Activated CD4-positive, alpha-beta T cell treated with anti-CD3 and anti-CD28 coated beads, Interleukin-2, amount 50 U/mL, for 4 hours (primary cell): ENCODE data around the gene KIR2DL3.
"Not testable (repeated sequence)": the region's sequence is repeated elsewhere in the genome, so short reads cannot be mapped to it uniquely, and the experiment has no call there.

Experiments used
- DNase-seq, 2 experiments: peaks; one replicate each; pipeline ENCODE4 v3.0.0-alpha.2; 2020

Gene KIR2DL3

DNA sequence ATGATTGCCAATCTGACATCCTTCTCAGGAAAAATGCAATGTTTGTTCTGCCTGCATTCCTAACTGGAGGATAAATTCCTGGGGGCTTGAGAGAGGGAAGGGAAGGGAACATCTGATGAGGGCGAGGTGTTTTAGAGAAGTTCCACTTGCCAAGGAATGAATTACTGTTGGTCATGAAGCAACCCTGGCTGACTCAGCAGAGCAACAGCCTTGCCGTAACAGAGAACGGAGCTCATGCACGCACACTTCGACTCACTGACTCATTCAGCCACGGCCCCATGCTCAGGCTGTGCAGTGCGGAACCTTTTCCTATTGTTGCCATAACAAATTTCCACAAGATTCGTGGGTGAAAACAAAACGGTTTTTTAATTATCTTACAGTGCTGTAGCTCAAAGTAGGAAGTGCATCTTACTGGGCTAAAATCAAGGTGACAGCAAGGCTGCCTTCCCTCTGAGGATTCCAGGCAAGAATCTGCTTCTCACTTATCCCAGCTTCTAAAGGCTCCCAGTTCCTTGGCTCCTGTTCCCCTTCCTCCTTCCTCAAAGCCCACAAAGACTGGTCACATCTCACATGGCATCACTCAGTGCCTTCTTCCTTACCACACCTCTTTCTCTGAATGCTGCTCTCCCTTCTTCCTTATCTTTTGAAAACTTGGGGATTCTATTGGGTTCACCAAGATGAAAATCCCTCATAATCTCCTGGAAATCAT, 9.5 kb downstream of the KIR2DL3 start:
- not testable (repeated sequence) for DNase-seq

DNA sequence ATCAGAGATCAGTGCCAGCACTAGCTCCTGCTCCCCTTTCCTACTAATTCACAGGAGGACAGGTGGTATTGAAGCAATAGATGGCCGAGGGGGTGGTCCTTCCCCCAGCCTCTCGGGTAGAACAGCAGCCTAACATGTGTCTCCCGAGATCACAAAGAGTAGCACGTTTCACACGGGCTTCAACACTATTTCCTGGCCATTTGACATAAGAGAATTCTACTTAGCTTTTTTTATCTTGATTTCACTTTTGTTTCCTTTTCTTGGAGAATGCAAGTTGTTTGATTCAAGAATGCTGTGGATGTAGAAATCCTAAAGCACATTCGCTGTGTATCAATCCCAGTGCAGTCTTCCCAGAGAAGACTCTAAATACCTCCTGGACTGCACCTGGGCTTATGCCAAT, 12.0 kb downstream of the KIR2DL3 start:
- not testable (repeated sequence) for DNase-seq

DNA sequence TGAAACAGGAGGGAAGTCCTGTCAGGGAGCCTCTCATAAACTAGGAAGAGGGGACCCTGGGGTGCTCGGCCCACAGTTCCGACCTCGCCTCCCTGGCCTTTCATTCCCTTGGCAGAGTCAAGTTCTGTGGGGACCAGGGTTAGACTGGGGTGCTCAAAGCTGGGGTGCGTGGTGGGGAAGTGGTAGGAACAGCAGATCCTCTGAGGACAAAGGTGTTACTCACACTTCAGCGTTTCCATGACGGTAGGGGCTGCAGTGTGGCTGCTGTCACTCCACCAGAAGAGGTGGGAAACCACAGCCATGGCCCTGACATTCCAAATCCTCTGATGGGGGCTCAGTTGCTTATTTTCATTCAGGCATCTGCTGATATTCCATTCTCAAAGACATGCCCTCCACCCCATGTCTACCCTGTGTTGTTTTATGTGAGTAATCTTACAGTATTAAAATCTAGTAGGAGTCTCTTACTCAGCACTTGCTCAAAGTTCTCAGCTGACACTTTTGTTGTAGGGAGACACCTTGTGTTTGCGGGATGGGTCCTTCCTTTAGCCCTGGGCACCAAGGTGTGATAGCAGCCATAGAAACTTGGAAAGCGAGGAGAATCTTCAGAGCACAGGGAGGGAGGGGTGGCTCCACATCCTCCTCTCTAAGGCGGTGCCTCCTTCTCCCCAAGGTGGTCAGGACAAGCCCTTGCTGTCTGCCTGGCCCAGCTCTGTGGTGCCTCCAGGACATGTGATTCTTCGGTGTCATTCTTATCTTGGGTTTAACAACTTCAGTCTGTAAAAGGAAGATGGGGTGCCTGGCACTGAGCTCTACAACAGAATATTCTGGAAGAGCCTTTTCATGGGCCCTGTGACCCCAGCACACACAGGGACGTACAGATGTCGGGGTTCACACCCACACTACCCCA, 18.1 kb downstream of the KIR2DL3 start:
- DNase-seq, result not testable (repeated sequence)

DNA sequence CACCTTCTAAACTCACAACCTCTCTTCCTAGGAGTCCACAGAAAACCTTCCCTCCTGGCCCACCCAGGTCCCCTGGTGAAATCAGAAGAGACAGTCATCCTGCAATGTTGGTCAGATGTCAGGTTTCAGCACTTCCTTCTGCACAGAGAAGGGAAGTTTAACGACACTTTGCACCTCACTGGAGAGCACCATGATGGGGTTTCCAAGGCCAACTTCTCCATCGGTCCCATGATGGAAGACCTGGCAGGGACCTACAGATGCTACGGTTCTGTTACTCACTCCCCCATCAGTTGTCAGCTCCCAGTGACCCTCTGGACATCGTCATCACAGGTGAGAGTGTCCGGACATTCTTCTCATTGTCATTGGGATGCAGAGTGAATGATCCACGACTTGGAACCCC, 20.3 kb downstream of the KIR2DL3 start:
- DNase-seq, result not testable (repeated sequence)

DNA sequence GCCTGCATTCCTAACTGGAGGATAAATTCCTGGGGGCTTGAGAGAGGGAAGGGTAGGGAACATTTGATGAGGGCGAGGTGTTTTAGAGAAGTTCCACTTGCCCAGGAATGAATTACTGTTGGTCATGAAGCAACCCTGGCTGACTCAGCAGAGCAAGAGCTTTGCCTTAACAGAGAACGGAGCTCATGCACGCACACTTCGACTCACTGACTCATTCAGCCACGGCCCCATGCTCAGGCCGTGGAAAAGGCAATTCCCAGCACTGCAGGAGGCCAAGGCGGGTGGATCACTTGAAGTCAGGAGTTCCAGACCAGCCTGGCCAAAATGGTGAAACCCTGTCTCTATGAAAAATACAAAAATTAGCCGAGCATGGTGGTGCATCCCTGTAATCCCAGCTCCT, 25.9 kb downstream of the KIR2DL3 start:
- not testable (repeated sequence) for DNase-seq

DNA sequence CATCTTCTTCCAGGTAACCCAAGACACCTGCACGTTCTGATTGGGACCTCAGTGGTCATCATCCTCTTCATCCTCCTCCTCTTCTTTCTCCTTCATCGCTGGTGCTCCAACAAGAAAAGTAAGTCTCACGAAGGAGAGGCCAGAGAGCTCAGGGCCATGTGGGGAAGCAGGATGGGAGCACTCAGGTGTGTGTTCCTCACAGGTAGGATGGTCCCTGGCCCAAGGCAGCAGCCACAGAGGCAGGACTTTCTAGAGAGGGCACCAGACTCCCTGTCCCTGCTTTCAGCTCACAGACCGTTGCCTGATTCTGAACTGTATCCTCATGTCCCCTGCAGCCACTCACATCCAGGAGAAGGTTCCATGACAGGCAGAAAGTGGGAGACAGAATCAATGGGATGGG, 28.2 kb downstream of the KIR2DL3 start:
- not testable (repeated sequence) for DNase-seq

DNA sequence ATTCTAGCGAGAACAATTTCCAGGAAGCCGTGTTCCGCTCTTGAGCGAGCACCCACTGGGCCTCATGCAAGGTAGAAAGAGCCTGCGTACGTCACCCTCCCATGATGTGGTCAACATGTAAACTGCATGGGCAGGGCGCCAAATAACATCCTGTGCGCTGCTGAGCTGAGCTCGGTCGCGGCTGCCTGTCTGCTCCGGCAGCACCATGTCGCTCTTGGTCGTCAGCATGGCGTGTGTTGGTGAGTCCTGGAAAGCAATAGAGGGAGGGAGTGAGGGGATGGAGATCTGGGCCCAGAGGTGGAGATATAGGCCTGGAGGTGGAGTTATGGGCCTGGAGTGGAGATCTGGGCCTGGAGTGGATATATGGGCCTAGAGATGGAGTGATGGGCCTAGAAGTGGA, 31.3 kb downstream of the KIR2DL3 start, which contains the start of gene KIR2DL1:
Gene KIR2DL1 (plus strand): TSS at position 148 of the 400 bp plus-strand sequence. CDS start 58 bp downstream, at position 206.
- not testable (repeated sequence) for DNase-seq

DNA sequence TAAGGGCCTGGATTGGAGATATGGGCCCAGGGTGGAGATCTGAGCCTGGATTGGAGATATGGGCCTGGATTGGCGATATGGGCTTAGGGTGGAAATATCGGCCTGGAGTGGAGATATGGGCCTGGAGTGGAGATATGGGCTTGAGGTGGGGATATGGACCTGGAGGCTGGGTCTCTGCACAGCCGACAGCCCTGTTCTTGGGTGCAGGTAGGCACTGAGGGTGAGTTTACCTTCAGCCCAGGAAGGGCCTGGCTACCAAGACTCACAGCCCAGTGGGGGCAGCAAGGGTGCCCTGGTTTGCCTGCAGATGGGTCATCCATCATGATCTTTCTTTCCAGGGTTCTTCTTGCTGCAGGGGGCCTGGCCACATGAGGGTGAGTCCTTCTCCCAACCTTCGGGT, 32.2 kb downstream of the KIR2DL3 start:
- not testable (repeated sequence) for DNase-seq

DNA sequence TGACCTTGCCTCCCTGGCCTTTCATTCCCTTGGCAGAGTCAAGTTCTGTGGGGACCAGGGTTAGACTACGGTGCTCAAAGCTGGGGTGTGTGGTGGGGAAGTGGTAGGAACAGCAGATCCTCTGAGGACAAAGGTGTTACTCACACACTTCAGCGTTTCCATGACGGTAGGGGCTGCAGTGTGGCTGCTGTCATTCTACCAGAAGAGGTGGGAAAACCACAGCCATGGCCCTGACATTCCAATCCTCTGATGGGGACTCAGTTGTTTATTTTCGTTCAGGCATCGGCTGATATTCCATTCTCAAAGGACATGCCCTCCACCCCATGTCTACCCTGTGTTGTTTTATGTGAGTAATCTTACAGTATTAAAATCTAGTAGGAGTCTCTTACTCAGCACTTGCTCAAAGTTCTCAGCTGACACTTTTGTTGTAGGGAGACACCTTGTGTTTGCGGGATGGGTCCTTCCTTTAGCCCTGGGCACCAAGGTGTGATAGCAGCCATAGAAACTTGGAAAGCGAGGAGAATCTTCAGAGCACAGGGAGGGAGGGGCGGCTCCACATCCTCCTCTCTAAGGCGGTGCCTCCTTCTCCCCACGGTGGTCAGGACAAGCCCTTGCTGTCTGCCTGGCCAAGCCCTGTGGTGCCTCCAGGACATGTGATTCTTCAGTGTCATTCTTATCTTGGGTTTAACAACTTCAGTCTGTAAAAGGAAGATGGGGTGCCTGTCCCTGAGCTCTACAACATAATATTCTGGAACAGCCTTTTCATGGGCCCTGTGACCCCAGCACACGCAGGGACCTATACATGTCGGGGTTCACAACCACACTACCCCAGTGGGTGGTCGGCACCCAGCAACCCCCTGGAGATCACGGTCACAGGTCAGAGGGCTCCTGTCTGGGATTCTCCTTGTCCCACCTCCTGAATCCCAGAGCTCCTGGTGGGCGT, 33.0 kb downstream of the KIR2DL3 start:
- DNase-seq, result not testable (repeated sequence)

DNA sequence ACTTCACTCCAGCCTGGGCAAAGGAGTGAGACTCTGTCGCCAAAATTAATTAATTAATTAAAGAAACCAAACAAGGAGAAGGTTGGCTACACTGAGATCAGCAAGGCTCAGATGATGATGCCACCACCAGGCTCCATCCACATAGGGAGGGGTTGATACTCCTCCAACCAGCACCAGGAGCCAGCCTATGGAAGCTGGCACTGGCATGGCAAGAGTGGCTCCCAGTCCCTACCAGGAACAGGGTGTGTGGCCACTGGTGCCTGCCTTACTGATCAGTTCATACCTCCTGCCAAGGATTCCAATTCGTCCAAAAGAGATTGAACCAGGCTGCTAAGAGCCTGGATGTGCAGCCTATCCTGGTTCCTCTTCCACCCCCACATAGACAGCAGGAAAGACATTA, 34.4 kb downstream of the KIR2DL3 start:
- not testable (repeated sequence) for DNase-seq

DNA sequence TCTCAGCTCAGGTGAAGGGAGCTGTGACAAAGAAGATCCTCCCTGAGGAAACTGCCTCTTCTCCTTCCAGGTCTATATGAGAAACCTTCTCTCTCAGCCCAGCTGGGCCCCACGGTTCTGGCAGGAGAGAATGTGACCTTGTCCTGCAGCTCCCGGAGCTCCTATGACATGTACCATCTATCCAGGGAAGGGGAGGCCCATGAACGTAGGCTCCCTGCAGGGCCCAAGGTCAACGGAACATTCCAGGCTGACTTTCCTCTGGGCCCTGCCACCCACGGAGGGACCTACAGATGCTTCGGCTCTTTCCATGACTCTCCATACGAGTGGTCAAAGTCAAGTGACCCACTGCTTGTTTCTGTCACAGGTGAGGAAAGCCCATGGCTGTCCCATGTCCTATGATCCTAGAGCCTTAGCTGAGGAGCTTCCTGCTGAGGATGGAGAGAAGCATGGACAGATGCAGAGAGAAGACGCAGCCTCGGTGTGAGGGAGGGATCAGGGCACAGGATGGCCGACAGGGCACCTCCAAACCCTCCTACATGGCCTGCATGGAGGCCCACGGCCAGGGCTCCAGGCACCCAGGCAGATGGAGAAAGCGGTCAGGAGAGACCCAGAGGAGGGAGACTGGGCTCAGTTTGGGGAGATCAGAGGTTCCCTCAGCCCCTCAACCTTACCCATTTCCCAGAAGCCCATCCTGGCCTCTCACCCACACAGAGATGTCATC, 36.9 kb downstream of the KIR2DL3 start:
- not testable (repeated sequence) for DNase-seq

DNA sequence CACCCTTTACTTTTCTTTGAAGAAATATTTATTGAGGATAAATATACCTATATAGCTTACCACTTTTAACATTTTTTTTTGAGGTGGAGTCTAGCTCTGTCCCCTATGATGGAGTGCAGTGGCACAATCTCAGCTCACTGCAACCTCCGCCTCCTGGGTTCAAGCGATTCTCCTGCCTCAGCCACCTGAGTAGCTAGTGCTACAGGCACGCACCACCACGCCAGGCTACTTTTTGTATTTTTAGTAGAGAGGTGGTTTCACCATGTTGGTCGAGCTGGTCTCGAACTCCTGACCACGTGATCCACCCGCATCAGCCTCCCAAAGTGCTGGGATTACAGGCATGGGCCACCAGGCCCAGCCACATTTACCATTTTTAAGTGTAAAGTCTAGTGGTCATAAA, 37.5 kb downstream of the KIR2DL3 start:
- DNase-seq, result not testable (repeated sequence)

DNA sequence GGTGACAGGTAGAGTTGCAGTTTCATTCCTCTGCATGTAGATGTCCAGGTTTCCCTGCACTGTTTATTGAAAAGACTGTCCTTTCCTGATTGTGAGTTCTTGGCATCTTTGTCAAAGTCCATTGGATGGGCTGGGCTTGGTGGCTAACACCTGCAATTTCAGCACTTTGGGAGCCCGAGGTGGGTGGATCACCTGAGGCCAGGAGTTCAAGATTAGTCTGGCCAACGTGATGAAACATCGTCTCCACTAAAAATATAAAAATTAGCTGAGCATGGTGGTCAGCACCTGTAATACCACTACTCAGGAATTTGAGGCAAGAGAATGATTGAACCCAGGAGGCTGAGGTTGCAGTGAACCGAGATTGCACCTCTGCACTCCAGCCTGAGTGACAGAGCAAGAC, 39.5 kb downstream of the KIR2DL3 start:
- DNase-seq, result not testable (repeated sequence)

DNA sequence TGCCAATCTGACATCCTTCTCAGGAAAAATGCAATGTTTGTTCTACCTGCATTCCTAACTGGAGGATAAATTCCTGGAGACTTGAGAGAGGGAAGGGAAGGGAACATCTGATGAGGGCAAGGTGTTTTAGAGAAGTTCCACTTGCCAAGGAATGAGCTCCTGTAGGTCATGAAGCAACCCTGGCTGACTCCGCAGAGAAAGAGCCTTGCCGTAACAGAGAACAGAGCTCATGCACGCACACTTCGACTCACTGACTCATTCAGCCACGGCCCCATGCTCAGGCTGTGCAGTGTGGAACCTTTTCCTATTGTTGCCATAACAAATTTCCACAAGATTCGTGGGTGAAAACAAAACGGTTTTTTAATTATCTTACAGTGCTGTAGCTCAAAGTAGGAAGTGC, 40.6 kb downstream of the KIR2DL3 start:
- DNase-seq, result not testable (repeated sequence)

DNA sequence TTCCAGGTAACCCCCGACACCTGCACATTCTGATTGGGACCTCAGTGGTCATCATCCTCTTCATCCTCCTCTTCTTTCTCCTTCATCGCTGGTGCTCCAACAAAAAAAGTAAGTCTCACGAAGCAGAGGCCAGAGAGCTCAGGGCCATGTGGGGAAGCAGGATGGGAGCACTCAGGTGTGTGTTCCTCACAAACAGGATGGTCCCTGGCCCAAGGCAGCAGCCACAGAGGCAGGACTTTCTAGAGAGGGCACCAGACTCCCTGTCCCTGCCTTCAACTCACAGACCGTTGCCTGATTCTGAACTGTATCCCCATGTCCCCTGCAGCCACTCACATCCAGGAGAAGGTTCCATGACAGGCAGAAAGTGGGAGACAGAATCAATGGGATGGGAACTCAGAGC, 44.6 kb downstream of the KIR2DL3 start:
- DNase-seq, result not testable (repeated sequence)

DNA sequence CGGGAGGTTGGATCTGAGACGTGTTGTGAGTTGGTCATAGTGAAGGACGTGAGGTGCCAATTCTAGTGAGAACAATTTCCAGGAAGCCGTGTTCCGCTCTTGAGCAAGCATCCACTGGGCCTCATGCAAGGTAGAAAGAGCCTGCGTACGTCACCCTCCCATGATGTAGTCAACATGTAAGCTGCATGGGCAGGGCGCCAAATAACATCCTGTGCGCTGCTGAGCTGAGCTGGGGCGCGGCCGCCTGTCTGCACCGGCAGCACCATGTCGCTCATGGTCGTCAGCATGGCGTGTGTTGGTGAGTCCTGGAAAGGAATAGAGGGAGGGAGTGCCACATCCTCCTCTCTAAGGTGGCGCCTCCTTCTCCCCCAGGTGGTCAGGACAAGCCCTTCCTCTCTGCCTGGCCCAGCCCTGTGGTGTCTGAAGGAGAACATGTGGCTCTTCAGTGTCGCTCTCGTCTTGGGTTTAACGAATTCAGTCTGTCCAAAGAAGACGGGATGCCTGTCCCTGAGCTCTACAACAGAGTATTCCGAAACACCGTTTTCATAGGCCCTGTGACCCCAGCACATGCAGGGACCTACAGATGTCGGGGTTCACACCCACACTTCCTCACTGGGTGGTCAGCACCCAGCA, 47.9 kb downstream of the KIR2DL3 start:
- not testable (repeated sequence) for DNase-seq

DNA sequence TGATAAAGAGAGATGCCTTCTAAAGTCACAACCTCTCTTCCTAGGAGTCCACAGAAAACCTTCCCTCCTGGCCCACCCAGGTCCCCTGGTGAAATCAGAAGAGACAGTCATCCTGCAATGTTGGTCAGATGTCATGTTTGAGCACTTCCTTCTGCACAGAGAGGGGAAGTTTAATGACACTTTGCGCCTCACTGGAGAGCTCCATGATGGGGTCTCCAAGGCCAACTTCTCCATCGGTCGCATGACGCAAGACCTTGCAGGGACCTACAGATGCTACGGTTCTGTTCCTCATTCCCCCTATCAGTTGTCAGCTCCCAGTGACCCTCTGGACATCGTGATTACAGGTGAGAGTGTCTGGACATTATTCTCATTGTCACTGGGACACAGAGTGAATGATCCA, 49.8 kb downstream of the KIR2DL3 start:
- not testable (repeated sequence) for DNase-seq

DNA sequence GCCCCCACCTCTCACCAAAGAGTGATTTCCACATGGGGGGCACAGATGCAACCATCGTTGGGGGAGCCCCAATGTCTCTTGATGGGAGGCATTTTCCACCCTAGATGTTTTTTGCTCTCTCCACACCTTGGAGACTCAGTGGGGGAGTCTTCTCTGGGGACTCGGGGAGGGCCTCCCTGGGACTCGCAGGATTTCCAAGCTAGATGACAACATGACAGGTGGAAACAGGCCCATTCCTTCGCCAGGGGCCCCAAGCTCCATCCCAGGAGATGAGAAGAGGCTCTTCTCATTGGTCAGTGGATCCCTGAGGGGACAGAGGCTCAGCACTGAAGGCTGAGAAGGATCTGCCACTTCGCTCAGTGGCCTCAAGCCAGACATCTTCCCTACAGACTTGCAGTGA, 52.4 kb downstream of the KIR2DL3 start:
- no peak for DNase-seq

DNA sequence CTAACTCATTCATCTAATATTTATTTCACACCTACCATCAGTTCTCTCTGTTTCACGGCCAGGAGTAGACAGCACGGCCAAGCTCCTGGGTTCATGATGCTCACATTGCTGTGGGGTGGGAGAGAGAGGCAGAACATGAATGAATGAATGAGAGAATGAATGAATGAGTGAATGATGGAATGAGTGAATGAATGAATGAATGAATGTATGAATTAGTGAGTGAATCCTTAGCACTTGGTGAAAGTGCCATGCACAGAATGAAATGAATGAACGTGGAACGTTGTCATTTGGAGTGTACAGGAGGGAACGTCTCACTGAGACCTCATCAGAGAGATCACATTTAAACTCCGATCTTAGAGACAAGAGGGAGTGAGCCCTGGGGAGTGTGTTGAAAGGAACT, 53.2 kb downstream of the KIR2DL3 start:
- no peak for DNase-seq

DNA sequence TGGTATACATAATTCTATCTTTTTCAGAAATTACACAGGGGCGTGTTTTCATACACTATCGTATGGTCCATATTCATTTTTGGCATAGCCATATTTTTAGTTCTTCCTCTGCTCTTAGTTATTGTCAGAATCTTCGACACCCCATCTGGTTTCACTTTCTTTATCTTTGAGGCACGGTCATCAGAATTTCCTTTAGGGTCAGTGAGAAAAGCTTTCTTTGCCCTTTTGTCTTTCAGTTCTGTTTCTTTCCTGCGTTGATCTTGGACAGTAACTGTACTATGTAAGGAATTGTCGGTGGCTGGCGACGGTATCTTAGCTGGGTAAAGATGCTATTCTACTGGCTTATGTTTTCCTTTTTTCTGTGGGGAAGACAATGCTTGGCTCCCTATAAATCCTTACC, 54.5 kb downstream of the KIR2DL3 start:
- no peak for DNase-seq

DNA sequence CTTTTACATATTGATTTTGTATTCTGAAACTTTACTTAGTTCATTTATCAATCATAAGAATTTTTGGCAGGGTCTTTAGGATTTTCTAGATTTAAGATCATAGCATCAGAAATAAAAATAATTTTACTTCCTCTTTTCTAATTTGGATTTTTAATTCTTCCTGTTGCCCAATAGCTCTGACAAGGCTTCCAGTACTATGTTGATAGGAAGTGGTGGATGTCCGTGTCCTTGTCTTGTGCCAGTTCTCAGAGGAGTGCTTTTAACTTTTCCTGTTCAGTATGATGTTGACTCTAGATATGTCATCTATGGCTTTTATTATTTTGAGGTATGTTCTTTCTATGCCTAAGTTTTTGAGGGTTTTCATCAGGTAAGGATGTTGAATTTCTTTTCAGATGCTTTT, 57.4 kb downstream of the KIR2DL3 start:
- DNase-seq, result no peak
